GM12878 (cell line): ENCODE data around the gene TGFB2.

Experiments used
- CREB1 ChIP-seq: IDR thresholded peaks from 2 replicates; pipeline ENCODE4 v1.6.1; 2012; ENCODE audit warnings: low read depth, mild to moderate bottlenecking, inconsistent platforms
- JUNB ChIP-seq: IDR thresholded peaks from 2 replicates; pipeline ENCODE4 v1.6.1; 2016; ENCODE audit warnings: antibody characterized with exemption, mild to moderate bottlenecking
- POLR2A ChIP-seq: IDR thresholded peaks from 2 replicates; pipeline ENCODE4 v1.6.1; 2011; ENCODE audit warnings: low read depth, mild to moderate bottlenecking, low read length
- RB1 ChIP-seq: fragments of 450-650 bp; formaldehyde crosslinking; IDR thresholded peaks from 2 replicates; pipeline ENCODE4 v1.6.1; 2017; ENCODE audit warnings: mild to moderate bottlenecking, borderline replicate concordance
- REST ChIP-seq: IDR thresholded peaks from 2 replicates; pipeline ENCODE4 v1.6.1; 2012; ENCODE audit warnings: mild to moderate bottlenecking, low read depth, low read length
- SREBF1 ChIP-seq: IDR thresholded peaks from 2 replicates; pipeline ENCODE4 v1.6.1; 2012; ENCODE audit warnings: mild to moderate bottlenecking, low read length
- TF ChIP-seq, protein P1 (sequence below), 3 experiments: IDR thresholded peaks in 2 of 3; conservative IDR thresholded peaks in 1 of 3; 2 replicates each; pipeline ENCODE4 v1.5.1; 2011; ENCODE audit warnings: low read depth in 3 of 3, low read length in 3 of 3, mild to moderate bottlenecking in 3 of 3, control low read depth in 2 of 3, moderate library complexity in 2 of 3, inconsistent platforms in 1 of 3, mixed read lengths in 1 of 3; ENCODE audit not compliant: control insufficient read depth in 2 of 3, insufficient read depth in 1 of 3; ENCODE audit errors: extremely low read depth in 1 of 3

DNA sequence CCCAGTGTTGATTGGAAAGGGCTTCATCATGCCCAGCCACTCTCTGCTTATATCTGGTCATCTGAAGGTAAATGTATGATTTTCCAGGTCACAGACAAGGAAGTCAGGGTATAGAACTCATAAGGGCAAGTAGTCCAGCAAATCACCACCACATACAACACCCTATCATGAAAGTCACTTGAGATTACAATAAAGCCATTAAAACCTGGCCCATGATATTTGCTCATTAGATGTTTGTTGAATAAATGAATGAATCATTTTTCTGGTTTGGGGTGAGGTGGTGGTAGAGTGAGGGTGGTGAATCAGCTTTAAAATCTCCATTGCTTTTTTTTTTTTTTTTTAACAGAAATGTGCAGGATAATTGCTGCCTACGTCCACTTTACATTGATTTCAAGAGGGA lies 91.9 kb downstream of the TGFB2 start:
- TF ChIP-seq RB1 (no peak), JUNB (no peak), SREBF1 (no peak), REST (no peak), POLR2A (no peak), CREB1 (no peak)
- TF ChIP-seq, protein P1, sequence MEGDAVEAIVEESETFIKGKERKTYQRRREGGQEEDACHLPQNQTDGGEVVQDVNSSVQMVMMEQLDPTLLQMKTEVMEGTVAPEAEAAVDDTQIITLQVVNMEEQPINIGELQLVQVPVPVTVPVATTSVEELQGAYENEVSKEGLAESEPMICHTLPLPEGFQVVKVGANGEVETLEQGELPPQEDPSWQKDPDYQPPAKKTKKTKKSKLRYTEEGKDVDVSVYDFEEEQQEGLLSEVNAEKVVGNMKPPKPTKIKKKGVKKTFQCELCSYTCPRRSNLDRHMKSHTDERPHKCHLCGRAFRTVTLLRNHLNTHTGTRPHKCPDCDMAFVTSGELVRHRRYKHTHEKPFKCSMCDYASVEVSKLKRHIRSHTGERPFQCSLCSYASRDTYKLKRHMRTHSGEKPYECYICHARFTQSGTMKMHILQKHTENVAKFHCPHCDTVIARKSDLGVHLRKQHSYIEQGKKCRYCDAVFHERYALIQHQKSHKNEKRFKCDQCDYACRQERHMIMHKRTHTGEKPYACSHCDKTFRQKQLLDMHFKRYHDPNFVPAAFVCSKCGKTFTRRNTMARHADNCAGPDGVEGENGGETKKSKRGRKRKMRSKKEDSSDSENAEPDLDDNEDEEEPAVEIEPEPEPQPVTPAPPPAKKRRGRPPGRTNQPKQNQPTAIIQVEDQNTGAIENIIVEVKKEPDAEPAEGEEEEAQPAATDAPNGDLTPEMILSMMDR (IDR thresholded peaks at IDR 0.05 in 2 of 3, conservative IDR thresholded peaks at IDR 0.05 in 1 of 3; ENCODE audit: control insufficient read depth in 2 of 3, extremely low read depth in 1 of 3, insufficient read depth in 1 of 3, low read depth in 3 of 3, low read length in 3 of 3) = no peak
